GM12801 (cell line): ENCODE data around the gene ACACA.

Experiments
- TF ChIP-seq, protein P1 (sequence below): IDR thresholded peaks from one replicate; pipeline ENCODE4 v1.5.1; 2011; ENCODE audit warnings: control low read depth; ENCODE audit not compliant: insufficient read length; ENCODE audit errors: extremely low read depth

The ACACA gene

DNA sequence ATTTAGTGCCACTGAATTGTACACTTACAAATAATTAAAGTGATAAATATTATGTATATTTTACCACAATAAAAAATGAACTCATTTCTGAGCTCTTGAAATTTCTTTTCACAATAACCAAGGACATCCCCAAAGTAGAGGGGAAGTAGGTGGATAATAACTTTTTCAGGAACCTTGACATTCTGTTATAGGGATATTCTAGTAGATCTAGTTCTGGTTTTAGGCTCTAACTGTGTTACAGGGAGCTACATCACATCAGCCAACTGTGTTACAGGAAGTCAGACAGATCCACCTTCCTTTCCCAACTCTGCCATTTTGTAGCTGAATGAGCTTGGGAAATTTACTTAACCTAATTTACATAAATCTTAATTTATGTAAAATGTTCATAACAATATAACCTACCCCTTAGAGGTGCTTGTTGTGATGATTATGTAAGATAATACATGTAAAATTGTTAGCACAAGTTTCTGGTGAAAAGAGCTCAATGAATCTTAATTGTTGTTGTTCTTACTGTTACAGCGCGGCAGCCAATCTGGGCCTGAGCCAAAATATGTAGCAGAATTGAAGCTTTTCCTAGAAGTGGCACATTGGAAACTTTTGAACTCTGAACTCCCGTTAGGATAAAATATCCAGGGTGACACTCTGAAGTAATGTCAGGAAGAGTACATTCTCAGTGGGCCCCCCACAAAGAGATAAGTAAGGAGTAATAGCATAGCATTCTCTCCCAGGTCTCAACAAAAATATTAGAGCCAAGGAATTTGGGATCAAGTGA, 288.1 kb downstream of the ACACA start:
- TF ChIP-seq, protein P1, sequence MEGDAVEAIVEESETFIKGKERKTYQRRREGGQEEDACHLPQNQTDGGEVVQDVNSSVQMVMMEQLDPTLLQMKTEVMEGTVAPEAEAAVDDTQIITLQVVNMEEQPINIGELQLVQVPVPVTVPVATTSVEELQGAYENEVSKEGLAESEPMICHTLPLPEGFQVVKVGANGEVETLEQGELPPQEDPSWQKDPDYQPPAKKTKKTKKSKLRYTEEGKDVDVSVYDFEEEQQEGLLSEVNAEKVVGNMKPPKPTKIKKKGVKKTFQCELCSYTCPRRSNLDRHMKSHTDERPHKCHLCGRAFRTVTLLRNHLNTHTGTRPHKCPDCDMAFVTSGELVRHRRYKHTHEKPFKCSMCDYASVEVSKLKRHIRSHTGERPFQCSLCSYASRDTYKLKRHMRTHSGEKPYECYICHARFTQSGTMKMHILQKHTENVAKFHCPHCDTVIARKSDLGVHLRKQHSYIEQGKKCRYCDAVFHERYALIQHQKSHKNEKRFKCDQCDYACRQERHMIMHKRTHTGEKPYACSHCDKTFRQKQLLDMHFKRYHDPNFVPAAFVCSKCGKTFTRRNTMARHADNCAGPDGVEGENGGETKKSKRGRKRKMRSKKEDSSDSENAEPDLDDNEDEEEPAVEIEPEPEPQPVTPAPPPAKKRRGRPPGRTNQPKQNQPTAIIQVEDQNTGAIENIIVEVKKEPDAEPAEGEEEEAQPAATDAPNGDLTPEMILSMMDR: no peak

DNA sequence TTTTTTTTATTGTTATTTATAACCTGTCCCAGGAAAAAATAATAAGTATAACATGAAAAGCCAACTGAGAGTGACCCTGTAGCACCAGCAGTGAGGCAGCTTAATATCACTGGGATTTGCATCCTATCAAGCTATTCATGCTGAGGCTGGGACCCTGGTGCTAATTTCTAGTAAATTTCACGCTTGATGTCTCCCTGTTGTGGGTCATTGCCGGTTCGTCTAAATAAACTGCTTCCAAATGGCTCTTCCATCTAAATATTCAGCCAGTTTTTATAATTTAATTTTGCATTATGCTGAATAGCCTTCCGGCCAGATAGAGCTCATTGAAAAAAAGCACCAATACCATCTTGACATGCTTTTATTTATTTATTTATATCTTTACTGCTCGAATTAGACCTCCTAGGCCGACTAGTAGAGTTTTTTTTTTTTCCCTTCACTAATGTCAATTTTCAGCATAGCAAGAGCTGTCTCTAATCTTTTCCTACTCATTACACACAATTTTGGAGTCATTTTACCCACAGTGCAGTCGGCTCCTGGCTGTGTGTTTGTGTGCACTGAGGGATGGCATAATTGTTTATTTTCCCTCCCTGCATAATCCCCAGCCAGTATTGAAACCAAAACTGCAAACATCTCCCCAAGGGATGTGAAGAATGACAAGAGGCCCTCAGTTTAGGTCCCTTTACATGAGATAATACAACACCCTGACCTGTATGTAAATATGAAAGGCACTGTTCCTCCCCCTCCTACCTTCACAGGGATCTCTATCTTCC, 289.1 kb downstream of the ACACA start:
- TF ChIP-seq, protein P1: no peak

DNA sequence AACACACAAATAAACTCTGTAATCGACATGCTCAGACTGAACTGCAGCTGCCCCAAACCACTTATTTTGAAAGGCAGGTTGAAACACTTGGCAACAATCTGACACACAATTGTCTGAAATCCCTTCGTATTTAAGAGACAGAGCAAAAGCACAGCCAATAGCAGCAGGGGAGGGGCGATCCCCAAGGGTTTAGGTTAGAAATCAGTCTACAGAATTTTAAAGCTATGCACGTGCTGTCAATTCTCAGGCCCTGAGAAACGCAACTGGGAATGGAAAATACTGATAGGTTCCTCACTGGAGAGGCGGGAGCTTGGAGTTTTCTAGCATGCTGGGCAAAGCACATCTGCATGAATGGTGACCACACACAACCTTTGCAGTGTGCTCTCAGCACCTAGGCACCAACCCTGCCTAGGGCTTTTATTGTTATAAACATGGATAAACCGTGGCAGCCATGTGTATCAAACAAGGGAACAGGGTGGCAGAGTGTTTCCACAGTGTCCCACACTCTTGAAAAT, 289.9 kb downstream of the ACACA start:
- TF ChIP-seq, protein P1: no peak

- TF ChIP-seq, protein P1: no peak
These were observed 295.3 kb downstream of the ACACA start for GRCh38 chr17:37111329-37111728.

DNA sequence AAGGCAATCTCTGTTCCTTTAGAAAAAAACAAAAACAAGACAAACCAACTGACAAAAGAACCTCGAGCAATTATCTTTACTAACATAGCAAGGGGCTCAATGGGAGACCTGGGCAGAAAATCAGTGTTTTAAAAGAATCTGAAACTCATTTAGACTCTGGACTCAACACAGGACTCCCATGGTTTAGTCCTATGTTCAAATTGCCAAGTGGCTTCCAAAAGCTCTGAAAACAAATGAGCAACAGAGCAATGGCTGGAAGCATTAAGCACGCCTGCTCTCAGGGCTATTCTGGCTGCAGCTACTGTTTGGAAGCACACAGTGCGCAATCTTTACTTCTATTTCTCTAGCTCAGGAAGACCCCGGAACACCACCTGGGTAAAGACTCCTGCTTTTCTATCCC, 295.9 kb downstream of the ACACA start:
- TF ChIP-seq, protein P1: no peak

DNA sequence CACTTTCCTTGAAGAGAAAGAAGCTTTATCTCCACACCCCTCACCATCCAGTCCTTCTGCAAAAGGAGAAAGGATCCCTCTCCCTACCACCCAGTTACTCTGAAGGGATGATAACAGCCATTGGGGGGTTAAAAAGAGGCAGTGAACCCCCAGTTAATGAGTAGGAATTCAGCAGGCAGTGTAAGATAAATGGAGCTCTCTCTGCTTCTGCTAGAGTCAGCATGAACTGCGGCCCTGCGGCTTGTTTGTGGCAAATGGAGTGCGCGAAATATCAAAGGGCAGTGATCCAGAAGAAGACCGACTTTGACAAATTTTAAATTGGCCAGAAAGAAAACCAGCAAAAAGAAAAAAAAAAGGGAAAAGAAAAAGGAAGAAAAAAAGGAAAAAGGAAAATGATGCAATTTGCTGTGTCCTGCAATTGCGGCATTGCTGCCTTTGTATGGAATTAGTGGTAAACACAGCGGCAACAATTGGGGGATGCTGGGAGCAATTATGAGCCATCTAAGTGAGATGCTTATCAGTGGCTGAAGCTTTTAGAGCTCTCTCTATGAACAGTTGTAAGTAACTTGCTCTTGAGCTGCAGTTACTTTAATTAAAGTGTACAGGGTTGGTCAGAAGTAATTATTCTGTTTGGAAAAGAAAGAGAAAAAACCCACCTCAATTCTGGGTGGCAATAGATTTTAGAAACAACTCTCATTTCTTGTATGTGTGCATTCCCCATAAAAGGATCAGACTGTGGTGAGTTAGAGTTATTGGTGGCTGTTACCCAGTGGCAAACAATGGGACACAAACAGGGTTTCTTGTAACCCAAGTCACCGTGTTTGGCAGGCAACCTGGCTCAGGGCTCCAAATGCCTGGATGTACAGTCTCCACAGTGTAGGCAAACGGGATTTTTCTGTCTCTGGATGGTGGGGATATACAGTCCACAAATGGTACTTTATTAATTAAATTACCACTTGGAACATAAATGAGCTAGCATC, 296.6 kb downstream of the ACACA start:
- TF ChIP-seq, protein P1: no peak
